HL-60 (cell line): ENCODE measurements around the gene NRIP1.
A peak's percentile ranks its signal among the peaks of the same experiment; 100 is the strongest.

Source experiments
- CTCF ChIP-seq: IDR thresholded peaks from one replicate; pipeline ENCODE4 v1.5.1; 2011; ENCODE audit warnings: low read length, control low read depth, inconsistent platforms; ENCODE audit not compliant: insufficient read depth
- GABPA ChIP-seq: IDR thresholded peaks from 2 replicates; pipeline ENCODE4 v1.6.1; 2012; ENCODE audit warnings: low read depth
- POLR2AphosphoS5 ChIP-seq: IDR thresholded peaks from 2 replicates; pipeline ENCODE4 v1.6.1; 2012; ENCODE audit warnings: low read depth
- SPI1 ChIP-seq: IDR thresholded peaks from 2 replicates; pipeline ENCODE4 v1.6.1; 2012; ENCODE audit warnings: low read depth, mild to moderate bottlenecking, borderline replicate concordance
- TF ChIP-seq, protein P1 (sequence below): IDR thresholded peaks from 2 replicates; pipeline ENCODE4 v1.6.1; 2012; ENCODE audit warnings: low read depth; ENCODE audit not compliant: insufficient replicate concordance

- TF ChIP-seq CTCF (no peak), POLR2AphosphoS5 (no peak), GABPA (no peak), SPI1 (peak; percentile 15; the same call in 1 of the 2 replicates)
- TF ChIP-seq, protein P1, sequence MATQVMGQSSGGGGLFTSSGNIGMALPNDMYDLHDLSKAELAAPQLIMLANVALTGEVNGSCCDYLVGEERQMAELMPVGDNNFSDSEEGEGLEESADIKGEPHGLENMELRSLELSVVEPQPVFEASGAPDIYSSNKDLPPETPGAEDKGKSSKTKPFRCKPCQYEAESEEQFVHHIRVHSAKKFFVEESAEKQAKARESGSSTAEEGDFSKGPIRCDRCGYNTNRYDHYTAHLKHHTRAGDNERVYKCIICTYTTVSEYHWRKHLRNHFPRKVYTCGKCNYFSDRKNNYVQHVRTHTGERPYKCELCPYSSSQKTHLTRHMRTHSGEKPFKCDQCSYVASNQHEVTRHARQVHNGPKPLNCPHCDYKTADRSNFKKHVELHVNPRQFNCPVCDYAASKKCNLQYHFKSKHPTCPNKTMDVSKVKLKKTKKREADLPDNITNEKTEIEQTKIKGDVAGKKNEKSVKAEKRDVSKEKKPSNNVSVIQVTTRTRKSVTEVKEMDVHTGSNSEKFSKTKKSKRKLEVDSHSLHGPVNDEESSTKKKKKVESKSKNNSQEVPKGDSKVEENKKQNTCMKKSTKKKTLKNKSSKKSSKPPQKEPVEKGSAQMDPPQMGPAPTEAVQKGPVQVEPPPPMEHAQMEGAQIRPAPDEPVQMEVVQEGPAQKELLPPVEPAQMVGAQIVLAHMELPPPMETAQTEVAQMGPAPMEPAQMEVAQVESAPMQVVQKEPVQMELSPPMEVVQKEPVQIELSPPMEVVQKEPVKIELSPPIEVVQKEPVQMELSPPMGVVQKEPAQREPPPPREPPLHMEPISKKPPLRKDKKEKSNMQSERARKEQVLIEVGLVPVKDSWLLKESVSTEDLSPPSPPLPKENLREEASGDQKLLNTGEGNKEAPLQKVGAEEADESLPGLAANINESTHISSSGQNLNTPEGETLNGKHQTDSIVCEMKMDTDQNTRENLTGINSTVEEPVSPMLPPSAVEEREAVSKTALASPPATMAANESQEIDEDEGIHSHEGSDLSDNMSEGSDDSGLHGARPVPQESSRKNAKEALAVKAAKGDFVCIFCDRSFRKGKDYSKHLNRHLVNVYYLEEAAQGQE: no peak
Measured at GRCh38 chr21:15028186-15028585, 36.6 kb downstream of the NRIP1 start.
